NCI-H2081 treated with DMSO at 0.1 percent for 48 hours (cell line): ENCODE data around the gene VSTM4.

Source experiments
- DNase-seq: peaks from one replicate; lab custom pipeline; 2025; lab: John Stamatoyannopoulos, UW

The VSTM4 gene

DNA sequence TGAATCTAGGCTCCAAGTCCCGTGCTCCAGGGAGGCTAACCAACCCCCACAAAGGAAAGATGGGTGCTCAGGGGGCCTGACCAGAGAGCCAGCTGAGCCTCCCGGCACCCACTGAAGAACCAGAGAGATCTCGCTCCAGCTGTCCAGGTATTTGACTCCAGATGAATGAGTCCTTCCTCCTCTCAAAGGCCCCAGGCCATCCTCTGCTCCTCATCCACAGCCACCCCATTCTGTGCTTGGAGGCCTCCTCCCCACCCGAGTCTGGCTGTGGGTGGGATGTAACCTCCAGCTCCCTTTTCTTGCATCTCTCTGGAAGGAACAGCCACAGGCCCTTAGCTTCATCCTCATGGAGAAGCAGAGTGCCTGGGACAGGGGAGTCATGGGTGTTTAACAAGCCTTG, 44.6 kb downstream of the VSTM4 start:
- DNase-seq, result no peak

DNA sequence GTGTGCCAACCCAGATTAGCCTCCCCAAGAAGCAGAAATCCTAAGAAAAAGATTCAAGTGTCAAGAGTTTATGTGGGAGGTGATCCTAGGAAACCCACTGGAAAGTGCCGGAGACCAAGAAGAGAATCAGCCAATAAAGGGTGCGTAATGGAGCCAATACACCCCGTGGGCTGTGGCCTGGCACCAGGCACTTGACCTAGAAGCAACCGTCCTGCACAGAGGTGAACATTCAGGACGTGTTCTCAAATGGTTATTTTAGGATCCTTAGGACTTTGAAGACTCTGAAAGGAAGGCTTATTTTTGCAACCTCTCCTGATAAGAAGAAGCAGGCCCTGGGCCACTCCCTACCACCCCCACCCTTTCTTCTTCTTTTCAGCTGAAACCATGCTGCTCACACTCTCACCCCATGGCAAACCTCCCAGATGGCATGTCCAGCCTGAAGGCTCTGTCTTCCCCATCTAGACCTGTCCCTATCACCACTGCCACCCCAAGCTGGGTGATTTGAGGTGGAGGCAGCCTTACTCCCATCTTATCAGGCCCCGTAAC, 46.6 kb downstream of the VSTM4 start:
- DNase-seq, result no peak

DNA sequence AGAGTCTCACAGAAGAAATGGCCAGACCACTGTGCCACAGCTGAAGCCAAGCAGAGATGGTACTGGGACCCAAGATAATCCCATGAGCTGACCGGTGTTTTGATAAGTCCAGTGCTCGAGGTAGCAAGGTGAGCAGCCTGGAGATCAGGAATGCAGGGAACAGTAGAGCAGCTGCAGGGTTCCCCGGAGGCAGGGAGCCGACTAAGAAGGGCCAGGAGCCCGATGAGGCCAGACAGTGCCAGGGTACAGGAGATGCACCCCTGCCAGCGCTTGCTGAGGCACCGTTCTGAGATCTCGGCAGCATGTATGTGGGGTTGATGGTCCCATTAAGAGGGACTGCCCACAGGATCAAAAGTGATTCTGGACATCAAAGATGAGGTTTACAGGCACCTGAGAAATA, 47.1 kb downstream of the VSTM4 start:
- no peak for DNase-seq

DNA sequence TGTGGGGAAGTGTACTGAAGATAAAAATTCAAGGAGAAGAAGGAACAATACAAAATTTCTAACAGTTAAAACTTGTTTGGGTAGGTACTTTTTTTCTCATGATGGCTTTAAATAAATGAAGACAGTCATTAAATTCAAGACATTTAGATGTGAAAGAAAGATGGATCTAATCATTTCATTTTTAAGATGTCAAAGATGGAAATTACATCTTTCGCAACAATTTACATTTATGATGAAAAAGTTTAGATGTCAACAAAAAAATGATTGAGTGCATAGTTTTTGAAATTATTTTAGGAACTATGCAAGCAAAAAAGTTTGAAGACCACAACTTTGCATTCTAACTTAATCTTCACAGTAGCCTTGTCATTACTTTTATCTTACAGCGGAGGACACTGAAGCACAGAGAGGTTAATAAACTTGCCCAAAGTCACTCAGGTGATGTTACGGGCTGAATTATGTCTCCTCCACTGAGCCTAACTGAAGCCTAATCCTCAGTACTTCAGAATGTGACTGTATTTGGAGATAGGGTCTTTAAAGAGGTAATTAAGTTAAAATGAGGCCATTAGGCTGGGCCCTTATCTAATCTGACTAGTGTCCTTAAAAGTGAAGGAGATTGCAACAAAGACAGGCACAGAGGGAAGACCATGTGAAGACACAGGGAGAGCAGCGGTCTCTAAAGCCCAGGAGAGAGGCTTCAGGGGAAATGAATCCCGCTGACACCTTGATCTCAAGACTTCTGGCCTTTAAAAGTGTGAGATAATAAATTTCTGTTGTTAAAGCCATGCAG, 48.2 kb downstream of the VSTM4 start:
- DNase-seq, result no peak

DNA sequence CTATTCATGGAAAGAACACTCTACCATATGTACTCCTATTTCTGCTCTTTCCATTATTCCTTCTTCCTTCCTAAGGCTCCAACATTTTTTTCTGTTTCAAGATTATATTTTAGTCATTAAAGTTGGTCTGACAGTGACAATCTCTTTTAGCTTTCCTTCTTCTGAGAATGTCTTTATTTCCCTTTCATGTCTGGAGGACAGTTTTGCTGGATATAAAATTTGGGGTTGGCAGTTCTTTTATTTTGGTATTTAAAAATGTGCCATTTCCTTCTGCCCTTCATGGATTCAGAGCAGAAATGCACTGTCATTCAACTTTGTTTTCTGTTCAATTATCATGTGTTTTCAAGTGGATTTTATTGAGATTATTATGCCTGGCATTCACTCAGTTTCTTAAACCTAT, 53.1 kb downstream of the VSTM4 start:
- DNase-seq, result no peak

DNA sequence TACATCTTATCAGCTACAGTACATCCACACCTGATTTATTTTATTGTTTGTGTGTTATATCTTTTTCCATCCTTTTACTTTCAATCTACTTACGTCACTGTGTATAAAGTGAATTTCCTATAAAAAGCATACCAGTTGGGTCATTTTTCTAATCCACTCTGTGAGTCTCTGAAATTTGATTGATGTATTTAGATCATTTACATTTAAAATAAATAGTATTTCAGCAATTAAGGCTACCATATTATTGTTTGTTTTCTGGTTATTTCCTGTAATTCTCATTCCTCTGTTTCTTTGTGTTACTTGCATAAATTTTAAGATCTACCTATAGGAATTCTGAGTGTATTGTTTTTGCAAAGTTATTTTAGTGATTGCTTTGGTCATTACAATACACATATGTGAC, 53.7 kb downstream of the VSTM4 start:
- DNase-seq, result no peak

DNA sequence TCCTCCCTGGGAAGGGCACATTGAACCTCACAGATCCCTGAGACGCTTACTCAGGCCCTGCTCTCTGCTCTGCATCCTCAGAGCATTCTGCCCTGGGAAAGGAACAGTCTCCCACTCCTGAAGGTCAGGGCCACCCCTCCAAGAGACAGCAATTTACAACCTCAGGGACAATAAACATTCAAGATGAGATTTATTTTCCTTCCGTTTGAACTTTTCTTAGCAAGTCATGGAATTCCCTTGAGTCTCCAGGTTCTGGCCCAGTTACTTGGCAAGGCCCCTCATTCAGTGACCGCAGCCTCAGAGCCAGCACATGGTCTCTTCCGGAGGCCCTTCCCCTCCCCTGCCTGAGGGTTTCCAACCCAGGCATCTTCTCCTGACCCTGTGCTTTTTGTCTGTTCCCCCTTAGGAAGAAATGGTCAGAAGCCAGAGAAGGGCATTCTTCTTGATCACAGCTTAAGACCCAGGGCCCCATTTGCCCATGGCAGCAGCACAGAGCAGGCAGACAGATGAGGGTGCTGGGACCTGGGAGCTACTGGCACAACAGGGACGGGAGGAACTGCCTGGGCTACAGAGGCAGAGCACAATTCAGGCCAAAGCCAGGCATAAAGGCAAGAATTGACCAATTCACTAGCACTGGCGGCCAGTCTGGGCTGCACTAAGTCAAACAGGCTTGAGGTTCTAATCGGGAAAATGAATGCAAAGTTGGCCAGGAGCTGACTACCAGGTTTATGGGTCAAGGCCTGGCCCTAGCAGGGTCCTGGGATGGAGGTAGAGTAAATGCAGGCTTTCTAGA, 56.7 kb downstream of the VSTM4 start:
- DNase-seq, result no peak

DNA sequence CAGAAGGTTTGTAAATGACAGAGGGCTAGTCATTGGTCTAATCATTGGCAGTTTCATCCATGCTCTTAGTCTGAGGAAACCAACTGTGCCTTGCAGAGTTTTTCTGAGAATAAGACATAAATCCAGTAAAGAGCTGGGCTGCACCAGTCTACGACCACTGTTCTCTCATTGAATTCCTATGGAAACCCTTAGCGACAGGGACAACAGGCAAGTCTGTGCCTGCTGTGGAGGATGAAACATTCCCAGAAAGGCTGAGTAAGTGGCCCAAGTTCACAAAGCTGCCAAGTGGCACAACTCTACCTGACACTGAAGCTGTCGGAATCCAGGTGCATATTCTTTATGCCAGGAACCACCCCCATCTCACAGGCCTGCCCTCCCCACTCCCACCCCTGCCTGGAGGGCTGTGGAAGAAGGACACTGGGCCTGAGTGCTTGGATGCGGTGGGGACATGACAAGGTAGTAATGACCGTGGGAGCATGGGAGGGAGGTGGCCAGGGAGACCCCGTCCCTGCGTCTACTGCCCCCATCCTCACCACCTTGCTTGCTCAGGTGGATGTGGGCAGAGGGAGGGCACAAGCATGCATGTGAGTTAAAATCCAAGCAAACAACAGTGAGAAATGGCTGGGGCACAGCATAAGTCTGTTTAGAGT, 58.0 kb downstream of the VSTM4 start:
- DNase-seq, result no peak

DNA sequence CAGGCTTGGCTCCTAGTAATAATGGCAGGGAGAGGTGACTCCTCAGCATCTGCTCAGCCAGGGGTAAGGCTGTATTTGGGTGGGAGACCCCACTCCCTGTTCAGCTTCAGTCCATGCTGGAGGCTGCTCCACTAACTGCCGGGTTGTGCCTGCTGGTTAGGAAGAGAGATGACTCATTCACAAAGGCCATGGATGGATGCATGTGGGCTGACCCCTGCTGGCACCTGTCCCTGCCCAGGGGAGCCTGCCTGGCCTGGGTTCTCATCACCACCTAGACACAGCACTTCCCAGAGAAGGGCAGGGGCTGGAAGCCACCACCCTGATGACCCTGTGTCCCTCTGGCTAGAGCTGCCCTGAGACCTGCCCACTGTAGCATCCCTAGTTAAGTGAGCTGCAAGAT, 59.0 kb downstream of the VSTM4 start:
- no peak for DNase-seq

DNA sequence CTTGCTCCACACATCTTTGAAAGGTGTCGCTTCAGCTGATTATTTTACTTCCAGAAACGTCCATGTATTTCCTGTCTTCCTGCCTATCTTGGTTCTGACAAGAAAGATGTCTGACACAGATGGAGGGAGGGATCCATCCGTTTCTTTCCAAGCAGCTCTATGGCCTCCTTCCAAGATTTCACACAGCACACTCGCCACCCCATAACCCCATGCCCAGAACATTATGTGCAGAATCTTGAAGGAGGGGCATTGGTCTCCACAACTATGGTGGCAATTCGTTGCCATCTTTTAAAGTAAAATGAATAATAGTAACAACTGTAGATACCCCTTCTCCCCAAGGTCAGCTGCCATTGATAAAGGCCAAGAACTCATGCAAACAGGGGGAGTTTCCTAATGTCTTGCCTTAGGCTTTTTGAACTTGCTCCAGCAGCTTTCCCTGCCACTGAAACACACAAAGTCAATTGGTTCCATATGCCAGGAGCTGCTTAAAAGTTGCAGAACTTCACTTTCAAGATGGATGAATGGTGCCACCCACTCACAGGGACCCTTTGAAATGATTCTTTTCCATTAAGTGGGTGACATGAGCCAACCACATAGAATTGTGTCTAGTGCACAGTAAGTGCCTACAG, 60.0 kb downstream of the VSTM4 start:
- DNase-seq, result no peak

DNA sequence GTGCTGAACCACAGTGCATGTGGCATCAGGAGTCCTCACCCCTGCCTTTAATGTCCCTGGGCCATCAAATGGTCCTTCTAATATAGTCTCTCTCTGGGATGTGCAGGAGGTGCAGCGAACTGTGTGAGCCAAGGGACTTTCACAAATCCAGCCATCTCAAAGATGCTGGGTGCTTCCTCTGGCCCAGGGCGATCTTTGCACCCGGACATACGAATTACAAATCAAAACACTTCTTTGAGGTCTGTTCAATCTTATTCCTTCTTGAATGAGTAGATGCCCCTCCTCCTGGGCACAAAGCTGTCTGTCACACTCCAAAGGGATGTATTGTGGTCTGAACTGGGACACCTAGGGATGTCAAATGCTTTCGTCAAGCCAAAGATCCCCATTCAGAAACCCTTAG, 60.6 kb downstream of the VSTM4 start:
- no peak for DNase-seq

DNA sequence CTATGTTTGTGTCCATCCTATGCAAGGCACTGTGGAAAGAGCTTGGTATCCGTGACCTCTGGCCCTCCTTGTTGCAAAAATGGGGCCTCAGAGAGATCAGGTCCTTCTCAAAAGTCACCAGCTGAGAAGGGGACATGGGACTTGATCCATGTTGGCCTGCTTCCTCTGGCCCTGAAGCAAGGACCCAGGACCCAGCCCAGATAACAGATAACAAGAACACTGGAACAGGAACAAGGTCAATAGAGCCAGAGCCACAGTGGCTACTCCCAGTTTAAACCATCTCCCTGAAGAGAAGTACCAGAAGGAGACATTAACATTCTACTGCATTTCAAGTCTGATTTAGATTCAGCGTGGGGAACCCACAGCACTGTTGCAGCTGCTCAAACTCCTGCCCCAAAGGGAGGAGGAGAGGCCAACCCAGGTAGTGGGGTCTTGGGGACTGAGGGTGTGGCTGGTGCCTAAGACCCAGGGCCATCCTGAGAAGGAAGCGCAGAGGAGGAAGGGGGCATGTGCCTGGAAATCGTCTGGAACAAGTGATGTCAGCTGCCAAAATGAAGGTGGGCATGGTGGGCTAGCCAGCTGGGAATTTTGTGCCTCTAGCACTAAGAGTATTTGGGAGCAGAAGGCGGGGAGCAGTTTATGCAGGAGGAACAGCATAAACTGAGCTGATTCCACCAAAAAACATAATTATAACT, 61.2 kb downstream of the VSTM4 start:
- no peak for DNase-seq

DNA sequence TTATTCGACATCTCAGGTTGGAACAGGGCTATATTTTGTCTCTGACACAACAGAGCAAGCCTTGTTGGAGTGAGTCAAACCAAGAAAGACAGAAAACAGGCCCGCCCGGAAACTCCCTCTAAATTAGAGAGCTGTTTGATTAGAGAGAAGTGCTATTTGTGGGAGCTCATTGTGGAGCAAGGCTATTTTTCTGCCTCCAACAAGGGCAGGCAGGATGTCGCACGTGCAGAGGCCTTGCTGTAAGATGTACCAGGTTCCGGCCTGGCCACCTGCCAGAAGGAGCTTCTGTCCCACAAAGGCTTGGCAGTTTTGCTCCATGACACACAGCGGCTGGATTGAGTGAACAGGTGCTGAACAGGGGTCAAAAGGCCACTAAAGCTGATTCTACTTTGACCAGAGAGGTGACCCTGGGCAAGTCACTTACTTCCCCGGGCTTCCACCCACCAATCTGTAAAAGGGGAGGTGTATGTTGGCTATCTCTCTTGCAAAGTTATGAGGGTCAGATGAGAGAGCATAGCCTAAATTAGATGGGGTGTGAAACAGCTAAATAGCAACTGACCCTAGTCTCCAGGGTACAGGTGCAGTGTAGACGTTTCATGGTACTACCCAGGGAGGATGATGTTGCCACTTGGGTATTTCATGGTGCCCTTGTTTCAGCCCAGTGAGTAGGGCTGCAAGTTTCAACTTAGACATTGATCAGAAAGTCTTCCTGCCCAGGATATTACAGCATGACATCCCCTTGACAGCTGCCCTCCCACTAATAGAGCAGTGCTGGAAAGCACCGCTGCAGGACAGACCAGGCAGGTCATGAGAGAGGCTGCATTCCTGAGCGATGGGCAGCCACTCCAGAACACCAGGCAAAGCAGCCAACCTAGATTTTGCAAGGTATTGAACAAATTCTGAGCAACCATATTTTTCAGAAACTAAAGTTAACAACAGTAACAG, 62.0 kb downstream of the VSTM4 start:
- no peak for DNase-seq

DNA sequence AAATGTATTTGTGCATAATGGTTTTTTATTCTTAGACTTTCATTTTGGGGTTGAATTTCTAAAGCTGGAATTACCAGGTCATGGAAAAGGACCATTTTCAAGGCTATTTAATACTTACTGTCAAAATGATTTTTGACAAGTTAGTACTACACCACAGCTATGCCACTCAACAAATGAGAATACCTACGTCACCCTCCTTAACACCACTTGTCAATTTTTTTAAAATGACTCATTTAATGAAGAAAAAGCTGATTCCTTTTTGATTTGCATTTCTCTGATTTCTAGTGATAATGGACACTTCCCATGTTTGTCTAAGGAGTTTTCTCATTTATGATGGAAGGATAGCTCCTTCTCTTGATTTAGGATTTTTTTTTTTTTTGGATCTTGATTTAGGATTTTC, 63.3 kb downstream of the VSTM4 start:
- no peak for DNase-seq

DNA sequence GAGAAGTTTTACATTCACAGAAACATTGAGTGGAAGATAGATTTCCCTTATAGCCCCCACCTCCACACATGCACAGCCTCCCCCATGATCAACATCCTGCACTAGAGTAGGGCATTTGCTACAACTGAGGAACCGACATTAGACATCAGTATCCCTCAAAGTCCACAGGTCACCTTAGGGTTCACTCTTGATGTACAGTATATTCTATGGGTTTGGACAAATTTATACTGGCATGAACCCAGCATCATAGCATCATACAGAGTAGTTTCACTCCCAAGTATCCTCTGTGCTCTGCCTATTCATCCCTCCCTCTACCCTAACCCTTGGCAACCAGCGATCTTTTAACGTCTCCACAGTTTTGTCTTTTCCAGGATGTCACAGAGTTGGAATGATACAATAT, 64.4 kb downstream of the VSTM4 start:
- no peak for DNase-seq

DNA sequence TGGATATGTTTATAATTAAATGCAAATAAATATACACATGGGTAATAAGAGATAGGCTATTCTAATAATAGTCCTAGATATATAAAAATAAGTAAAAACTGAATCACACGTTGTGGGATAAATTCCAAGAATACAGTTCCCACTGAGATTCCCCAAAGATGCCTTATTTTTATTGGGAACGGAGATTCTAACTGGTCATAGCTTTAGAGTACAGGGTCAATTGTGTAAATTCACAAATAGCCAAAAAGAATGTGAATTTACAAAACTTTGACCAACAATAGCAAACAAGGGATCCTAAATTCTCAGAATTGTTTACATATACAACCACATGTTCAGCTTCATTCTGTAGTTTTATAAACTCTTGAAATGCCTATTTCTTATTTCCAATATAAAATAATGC, 65.0 kb downstream of the VSTM4 start:
- no peak for DNase-seq

DNA sequence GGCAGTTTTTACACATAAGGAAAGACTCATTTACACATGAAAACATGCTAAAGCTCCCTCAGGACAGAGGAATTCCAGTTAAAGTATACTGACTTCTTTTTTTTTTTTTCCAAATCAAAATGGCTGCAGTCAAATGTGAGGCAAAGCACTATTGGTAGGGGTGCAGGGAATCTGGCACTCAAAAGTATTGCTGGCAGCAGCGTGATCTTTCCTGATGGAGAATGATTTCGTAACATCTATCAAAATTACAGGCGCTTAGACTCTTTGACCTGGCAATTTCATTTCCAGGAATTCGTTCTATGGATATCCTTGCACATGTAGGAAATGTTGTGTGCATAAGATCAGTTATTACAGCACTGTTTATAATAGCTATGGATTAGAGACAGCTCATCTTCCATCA, 65.7 kb downstream of the VSTM4 start:
- DNase-seq, result no peak

DNA sequence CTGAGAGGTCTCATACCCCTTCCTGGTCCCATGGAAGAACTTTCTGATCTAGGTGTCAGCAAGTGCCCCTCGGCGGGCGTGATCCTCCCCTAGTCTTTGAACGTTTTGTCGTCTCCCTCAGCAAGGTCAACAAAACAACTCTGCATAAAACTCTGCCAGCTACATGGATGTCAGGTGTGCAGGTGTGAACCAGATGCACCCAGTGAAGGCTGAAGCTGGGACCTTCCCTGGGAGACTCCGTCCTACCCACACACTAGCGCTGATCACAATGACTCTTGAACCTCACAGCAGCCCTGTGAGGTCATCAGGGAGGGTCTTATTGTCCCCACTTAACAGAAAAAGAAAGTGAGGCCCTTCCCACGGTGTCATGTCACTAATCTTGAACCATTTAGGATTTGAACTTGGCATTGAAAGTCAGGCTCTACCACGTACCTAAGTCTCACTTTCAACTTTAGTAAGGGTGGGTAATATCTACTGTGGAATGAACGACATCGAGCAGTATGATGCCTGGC, 68.1 kb downstream of the VSTM4 start:
- no peak for DNase-seq

DNA sequence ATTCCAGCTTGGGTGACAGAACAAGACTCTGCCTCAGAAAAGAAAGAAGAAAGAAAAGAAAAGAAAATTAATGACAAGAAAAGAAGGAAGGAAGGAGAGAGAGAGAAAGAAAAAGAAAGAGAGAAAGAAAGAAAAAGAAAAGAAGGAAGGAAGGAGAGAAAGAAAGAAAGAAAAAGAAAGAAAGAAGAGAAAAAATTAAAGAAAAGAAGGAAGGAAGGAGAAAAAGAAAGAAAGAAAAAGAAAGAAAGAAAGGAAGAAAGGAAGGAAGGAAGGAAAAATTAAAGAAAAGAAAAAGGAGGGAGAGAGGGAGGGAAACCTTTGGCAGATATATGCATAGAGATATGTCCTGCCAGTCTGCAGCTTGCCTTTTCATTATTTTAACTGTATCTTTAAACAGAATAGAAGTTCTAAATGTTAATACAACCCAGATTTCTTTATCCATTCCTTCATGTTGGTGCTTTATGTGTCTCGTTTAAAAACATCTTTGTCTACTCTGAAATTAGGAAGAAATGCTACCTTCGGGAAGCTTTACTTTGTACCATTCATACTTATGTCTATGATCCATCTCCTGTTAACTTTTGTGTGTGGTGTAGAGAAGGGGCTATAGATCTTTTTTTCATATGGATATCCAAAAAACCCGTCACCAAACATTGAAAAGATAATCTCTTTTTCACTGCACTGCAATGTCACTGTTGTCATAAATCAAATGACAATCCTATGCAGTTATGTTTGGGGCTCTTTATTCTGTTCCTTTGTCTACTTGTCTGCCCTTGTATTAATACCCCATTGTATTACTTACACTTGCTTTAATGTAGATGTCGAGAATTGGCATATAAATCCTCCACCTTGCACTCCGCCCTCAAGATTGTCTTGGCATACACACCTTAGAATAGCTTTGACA, 70.8 kb downstream of the VSTM4 start:
- DNase-seq, result no peak
